Measurements from ENCODE around the gene ZAP70. TPM values are rescaled to one million over a fixed set of nuclear protein-coding genes. Genes with fewer than 3 reads are reported as not detected.

Gene ZAP70
- total and polyA plus RNA-seq, 2 of the 13 experiments (the other 11 are each of a cell fraction or from before 2014, with no cell fraction given), result 0.51 to 4.0 TPM

DNA sequence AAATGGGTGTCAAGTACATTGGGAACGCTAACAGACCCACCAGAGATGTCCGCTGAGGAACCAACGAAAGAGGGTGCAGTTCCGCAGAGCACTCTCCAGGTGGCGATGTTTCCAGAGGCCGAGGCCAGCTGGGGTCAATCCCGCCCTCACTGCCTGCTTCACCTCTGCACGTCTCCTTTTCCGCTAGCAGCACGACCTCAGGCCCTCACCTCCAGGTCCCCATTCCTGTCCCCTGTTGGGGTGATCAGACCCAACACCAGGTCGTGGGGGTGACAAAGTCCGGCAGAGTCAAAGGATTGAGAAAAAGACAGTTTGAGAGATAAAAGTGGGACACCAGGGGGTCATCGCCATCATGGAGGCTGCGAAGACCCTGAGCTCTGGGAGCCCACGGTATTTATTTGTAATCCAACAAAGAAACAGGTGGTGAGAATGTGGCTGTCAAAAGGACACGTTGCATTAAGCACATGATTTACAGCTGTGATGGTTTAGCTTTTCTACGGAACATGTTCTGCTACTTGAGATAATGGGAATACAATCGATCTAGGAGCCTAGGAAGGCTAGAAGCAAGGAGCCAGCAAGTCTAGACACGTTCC, 27.3 kb downstream of the ZAP70 start (continued):
- TF ChIP-seq, protein P1, sequence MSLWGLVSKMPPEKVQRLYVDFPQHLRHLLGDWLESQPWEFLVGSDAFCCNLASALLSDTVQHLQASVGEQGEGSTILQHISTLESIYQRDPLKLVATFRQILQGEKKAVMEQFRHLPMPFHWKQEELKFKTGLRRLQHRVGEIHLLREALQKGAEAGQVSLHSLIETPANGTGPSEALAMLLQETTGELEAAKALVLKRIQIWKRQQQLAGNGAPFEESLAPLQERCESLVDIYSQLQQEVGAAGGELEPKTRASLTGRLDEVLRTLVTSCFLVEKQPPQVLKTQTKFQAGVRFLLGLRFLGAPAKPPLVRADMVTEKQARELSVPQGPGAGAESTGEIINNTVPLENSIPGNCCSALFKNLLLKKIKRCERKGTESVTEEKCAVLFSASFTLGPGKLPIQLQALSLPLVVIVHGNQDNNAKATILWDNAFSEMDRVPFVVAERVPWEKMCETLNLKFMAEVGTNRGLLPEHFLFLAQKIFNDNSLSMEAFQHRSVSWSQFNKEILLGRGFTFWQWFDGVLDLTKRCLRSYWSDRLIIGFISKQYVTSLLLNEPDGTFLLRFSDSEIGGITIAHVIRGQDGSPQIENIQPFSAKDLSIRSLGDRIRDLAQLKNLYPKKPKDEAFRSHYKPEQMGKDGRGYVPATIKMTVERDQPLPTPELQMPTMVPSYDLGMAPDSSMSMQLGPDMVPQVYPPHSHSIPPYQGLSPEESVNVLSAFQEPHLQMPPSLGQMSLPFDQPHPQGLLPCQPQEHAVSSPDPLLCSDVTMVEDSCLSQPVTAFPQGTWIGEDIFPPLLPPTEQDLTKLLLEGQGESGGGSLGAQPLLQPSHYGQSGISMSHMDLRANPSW (CRISPR knock-in tag; IDR thresholded peaks at IDR 0.05; ENCODE audit: borderline replicate concordance), result no peak
- TF ChIP-seq ELF1 (CRISPR knock-in tag; IDR thresholded peaks at IDR 0.05) (no peak), RORA (CRISPR knock-in tag; IDR thresholded peaks at IDR 0.05) (no peak), HDAC6 (IDR thresholded peaks at IDR 0.05; ENCODE audit: low read depth, low read length) (no peak), ZFP90 (CRISPR knock-in tag; IDR thresholded peaks at IDR 0.05; ENCODE audit: borderline replicate concordance) (no peak), NFIB (CRISPR knock-in tag; IDR thresholded peaks at IDR 0.05; ENCODE audit: borderline replicate concordance) (no peak), KDM2A (CRISPR knock-in tag; IDR thresholded peaks at IDR 0.05; ENCODE audit: borderline replicate concordance, low read depth) (peak; percentile 71; the same call in 1 of the 2 replicates), MAZ (IDR thresholded peaks at IDR 0.05; ENCODE audit: borderline replicate concordance, low read depth, low read length) (no peak), MAZ (CRISPR knock-in tag; IDR thresholded peaks at IDR 0.05; ENCODE audit: low read depth) (no peak), KMT2A (CRISPR knock-in tag; IDR thresholded peaks at IDR 0.05) (no peak), TRIM24 (CRISPR knock-in tag; IDR thresholded peaks at IDR 0.05) (no peak), RFX1 (IDR thresholded peaks at IDR 0.05) (no peak)
- TF ChIP-seq, protein P2, sequence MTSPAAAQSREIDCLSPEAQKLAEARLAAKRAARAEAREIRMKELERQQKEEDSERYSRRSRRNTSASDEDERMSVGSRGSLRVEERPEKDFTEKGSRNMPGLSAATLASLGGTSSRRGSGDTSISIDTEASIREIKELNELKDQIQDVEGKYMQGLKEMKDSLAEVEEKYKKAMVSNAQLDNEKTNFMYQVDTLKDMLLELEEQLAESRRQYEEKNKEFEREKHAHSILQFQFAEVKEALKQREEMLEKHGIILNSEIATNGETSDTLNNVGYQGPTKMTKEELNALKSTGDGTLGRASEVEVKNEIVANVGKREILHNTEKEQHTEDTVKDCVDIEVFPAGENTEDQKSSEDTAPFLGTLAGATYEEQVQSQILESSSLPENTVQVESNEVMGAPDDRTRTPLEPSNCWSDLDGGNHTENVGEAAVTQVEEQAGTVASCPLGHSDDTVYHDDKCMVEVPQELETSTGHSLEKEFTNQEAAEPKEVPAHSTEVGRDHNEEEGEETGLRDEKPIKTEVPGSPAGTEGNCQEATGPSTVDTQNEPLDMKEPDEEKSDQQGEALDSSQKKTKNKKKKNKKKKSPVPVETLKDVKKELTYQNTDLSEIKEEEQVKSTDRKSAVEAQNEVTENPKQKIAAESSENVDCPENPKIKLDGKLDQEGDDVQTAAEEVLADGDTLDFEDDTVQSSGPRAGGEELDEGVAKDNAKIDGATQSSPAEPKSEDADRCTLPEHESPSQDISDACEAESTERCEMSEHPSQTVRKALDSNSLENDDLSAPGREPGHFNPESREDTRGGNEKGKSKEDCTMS (CRISPR knock-in tag; conservative IDR thresholded peaks at IDR 0.05), result no peak
- TF ChIP-seq, protein P3, sequence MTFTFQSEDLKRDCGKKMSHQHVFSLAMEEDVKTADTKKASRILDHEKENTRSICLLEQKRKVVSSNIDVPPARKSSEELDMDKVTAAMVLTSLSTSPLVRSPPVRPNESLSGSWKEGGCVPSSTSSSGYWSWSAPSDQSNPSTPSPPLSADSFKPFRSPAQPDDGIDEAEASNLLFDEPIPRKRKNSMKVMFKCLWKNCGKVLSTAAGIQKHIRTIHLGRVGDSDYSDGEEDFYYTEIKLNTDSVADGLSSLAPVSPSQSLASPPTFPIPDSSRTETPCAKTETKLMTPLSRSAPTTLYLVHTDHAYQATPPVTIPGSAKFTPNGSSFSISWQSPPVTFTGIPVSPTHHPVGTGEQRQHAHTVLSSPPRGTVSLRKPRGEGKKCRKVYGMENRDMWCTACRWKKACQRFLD (CRISPR knock-in tag; IDR thresholded peaks at IDR 0.05; ENCODE audit: borderline replicate concordance), result no peak
- TF ChIP-seq, protein P4, sequence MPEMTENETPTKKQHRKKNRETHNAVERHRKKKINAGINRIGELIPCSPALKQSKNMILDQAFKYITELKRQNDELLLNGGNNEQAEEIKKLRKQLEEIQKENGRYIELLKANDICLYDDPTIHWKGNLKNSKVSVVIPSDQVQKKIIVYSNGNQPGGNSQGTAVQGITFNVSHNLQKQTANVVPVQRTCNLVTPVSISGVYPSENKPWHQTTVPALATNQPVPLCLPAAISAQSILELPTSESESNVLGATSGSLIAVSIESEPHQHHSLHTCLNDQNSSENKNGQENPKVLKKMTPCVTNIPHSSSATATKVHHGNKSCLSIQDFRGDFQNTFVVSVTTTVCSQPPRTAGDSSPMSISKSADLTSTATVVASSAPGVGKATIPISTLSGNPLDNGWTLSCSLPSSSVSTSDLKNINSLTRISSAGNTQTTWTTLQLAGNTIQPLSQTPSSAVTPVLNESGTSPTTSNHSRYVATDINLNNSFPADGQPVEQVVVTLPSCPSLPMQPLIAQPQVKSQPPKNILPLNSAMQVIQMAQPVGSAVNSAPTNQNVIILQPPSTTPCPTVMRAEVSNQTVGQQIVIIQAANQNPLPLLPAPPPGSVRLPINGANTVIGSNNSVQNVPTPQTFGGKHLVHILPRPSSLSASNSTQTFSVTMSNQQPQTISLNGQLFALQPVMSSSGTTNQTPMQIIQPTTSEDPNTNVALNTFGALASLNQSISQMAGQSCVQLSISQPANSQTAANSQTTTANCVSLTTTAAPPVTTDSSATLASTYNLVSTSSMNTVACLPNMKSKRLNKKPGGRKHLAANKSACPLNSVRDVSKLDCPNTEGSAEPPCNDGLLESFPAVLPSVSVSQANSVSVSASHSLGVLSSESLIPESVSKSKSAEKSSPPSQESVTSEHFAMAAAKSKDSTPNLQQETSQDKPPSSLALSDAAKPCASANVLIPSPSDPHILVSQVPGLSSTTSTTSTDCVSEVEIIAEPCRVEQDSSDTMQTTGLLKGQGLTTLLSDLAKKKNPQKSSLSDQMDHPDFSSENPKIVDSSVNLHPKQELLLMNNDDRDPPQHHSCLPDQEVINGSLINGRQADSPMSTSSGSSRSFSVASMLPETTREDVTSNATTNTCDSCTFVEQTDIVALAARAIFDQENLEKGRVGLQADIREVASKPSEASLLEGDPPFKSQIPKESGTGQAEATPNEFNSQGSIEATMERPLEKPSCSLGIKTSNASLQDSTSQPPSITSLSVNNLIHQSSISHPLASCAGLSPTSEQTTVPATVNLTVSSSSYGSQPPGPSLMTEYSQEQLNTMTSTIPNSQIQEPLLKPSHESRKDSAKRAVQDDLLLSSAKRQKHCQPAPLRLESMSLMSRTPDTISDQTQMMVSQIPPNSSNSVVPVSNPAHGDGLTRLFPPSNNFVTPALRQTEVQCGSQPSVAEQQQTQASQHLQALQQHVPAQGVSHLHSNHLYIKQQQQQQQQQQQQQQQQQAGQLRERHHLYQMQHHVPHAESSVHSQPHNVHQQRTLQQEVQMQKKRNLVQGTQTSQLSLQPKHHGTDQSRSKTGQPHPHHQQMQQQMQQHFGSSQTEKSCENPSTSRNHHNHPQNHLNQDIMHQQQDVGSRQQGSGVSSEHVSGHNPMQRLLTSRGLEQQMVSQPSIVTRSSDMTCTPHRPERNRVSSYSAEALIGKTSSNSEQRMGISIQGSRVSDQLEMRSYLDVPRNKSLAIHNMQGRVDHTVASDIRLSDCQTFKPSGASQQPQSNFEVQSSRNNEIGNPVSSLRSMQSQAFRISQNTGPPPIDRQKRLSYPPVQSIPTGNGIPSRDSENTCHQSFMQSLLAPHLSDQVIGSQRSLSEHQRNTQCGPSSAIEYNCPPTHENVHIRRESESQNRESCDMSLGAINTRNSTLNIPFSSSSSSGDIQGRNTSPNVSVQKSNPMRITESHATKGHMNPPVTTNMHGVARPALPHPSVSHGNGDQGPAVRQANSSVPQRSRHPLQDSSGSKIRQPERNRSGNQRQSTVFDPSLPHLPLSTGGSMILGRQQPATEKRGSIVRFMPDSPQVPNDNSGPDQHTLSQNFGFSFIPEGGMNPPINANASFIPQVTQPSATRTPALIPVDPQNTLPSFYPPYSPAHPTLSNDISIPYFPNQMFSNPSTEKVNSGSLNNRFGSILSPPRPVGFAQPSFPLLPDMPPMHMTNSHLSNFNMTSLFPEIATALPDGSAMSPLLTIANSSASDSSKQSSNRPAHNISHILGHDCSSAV (CRISPR knock-in tag; IDR thresholded peaks at IDR 0.05; ENCODE audit: borderline replicate concordance), result no peak
